ENCODE data around the gene CLEC11A.

CLEC11A gene

DNA sequence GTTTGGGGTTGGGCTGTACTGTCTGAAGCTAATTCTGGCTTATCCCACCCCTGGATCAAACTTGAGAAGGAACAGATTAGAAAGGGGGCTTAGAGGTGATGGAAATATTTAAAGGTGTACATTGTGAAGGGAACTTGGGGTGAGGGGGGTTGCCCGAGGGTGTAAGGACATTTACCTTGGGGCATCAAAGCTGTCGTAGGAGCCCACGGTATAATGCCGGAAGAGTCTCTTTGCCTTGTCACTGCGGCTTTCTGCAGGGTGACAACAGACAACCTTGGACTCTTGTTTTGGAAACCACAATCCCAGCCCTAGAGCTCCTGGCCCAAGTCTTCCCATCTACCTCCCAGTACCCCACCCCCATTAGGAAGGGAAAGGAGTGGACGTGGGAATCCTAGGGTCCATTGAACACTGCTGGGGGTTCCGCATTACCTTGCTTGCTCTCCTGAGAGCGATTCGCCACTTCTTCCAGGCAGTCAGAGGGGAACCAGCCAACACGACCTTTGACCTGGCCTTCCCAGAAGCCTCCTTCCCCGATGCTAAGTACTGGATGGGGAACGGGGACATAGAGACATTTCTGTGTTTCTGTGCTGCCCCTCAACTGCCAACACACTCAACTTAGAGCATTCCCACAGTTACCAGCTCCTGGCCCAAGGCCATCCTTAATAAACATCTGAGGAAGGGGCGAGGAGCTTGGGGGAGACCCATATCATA is 25.6 kb upstream of the CLEC11A start:
- in situ Hi-C loops (cut with MboI; ENCODE audit: low pct_unique_long_range_greater_than_20kb, low sequenced_read_pairs, unreplicated experiment): no loop called here
- no peak for DNase-seq (ENCODE audit: low spot score)
- TF ChIP-seq, protein P1, sequence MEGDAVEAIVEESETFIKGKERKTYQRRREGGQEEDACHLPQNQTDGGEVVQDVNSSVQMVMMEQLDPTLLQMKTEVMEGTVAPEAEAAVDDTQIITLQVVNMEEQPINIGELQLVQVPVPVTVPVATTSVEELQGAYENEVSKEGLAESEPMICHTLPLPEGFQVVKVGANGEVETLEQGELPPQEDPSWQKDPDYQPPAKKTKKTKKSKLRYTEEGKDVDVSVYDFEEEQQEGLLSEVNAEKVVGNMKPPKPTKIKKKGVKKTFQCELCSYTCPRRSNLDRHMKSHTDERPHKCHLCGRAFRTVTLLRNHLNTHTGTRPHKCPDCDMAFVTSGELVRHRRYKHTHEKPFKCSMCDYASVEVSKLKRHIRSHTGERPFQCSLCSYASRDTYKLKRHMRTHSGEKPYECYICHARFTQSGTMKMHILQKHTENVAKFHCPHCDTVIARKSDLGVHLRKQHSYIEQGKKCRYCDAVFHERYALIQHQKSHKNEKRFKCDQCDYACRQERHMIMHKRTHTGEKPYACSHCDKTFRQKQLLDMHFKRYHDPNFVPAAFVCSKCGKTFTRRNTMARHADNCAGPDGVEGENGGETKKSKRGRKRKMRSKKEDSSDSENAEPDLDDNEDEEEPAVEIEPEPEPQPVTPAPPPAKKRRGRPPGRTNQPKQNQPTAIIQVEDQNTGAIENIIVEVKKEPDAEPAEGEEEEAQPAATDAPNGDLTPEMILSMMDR (IDR thresholded peaks at IDR 0.05; ENCODE audit: extremely low read depth, insufficient read depth, missing control alignments): no peak

DNA sequence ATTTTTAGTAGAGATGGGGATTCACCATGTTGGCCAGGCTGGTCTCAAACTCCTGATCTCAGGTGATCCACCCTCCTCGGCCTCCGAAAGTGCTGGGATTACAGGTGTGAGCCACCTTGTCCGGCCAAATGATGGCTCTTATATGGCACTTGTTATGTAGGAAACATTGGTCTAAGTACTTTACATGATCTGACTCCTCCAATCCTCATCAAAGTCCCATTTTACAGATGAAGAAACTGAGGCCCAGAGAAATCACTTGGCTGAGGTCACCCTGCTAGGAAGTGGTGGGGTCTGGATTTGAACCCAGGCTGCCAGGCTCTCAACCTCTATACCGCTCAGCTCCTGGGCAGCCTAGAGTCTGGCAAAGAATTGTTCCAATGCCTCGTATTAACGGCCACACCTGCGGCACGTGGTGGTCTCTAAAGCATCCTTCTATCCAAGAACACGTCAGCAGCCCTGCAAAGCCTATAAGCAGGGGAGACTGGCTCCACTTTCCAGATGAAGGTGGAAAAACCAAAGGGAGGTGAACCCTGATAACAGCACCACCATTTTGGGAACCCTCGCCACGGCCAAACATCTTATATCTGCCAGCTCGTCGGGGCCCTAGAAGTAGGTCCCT is 21.7 kb upstream of the CLEC11A start:
- no peak for DNase-seq (ENCODE audit: low spot score)
- TF ChIP-seq, protein P1 (IDR thresholded peaks at IDR 0.05; ENCODE audit: extremely low read depth, insufficient read depth, missing control alignments): no peak
- in situ Hi-C loops (cut with MboI; ENCODE audit: low pct_unique_long_range_greater_than_20kb, low sequenced_read_pairs, unreplicated experiment): no loop called here

DNA sequence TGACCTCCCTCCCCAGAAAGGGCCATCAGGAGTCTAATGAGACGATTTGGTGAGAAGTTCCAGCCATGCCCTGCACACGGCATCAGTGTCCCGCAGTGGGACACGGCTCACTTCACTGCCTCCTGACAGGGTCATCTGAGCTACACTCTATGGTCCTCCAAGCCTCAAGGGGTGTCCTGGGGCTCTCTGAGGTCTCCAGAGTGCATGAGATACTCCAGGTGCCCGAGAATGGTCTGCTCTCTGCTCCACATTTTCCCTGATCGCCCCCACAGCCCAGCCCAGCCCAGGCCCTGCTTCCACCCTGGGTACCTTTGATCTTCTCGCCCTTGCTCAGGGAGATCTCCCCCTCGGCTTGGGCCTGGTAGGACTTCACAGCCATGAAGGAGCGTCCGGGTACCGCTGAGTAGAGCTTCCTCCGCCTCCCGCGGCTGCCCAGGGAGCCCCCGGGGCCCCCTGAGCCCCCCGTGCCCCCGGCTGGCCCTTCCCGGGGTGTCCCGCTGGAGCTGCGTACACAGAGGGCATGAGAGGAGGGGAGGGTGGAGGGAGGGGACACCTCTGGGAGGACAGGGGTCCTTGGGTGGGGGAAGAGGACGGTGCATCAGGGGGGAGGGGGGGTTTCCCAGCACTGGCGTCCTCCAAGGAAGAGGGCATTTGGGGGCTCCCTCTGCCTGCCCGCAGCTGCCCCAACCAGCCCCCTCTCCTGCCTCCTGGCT is 20.9 kb upstream of the CLEC11A start:
- TF ChIP-seq, protein P1 (IDR thresholded peaks at IDR 0.05; ENCODE audit: extremely low read depth, insufficient read depth, missing control alignments): no peak
- in situ Hi-C loops (cut with MboI; ENCODE audit: low pct_unique_long_range_greater_than_20kb, low sequenced_read_pairs, unreplicated experiment): no loop called here
- no peak for DNase-seq (ENCODE audit: low spot score)

DNA sequence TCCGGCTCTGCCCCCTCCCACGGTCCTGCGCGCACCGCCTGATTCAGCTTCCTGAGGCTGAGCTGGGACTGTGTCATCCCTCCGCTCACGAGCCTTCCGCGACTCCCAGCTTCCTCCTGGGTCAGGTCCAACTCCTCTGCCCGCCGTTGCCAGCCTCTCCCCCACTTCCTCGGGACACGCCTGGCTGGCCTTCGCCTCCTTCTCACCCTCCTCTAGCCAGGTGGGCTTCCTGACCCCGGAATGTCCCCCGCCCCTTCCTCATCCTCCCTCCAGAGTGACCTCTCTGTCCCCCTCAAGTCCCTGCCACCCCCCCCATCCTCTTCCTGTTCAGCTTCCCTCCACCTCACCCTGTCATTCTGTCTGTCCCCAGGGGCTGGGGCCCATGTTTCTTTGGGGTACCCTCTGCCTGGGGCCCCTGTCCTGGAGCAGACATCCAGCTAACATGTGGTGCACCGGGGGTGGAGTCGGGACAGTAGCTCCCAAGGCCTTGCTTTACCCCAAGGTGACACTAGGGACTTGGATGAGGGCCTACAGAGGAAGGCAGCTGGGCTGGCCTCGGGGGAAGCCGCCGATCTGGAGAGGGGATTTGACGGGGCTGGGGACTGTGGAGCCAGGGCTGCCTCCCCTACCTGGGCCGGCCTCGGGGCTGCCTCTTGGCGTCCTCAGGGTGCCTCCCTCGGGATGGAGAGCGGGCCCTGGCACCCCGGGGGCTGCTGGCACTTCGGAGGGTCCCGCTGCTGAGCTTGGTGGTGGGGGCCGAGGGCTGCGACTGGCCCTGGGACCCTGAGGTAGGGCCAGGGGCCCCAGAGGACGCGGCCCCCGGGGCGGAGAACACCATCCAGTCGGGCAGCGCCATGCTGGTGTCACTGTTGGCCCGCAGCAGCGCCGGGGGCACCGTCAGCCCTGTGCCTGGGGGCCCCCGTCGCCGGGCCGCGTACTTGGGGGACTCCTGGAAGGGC is 20.0 kb upstream of the CLEC11A start:
- in situ Hi-C loops (cut with MboI; ENCODE audit: low pct_unique_long_range_greater_than_20kb, low sequenced_read_pairs, unreplicated experiment): no loop called here
- TF ChIP-seq, protein P1 (IDR thresholded peaks at IDR 0.05; ENCODE audit: extremely low read depth, insufficient read depth, missing control alignments): no peak
- DNase-seq (ENCODE audit: low spot score): no peak

DNA sequence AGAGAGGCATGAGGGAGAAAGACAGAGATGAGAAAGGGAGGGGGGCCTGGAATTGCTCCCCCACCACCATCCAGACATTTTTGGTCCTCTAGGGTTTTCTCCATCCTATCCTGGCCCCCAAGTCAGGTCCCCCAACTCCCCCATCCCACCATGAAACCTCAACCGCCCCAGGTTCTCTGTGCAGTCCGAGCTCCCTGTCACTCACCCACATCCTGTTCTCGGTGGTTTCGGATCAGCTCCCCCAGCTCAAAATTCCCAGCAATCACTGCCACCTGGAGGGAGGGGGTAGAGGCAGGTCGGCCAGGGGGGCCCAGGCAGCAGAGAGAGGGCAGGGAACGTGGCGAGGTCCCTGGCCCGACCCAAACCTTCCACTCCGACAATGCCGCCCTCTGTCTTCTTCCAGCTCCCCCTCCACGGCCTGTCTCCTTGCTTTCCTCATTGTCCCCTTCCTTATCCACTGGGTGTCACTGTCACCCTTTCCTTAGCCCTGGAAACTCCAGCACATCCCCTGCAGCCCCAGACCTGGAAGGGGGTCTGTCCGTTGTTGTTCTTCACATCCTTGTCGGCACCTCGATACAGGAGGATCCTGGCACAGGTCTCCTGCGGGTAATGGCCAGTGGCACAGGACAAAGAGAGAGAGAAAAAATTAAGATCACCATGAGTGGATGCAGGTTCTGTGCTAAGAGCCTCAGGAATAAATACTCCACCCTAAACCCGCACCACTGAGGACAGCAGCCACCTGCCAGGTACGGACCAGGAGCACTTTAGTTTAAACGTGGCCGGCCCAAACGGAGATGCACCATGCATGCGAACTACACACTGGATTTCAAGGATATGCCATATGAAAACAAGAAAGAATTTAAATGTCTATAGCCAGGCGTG is 19.0 kb upstream of the CLEC11A start:
- TF ChIP-seq, protein P1 (IDR thresholded peaks at IDR 0.05; ENCODE audit: extremely low read depth, insufficient read depth, missing control alignments): no peak
- in situ Hi-C loops (cut with MboI; ENCODE audit: low pct_unique_long_range_greater_than_20kb, low sequenced_read_pairs, unreplicated experiment): no loop called here
- DNase-seq (ENCODE audit: low spot score): no peak

All from GM13977 (cell line).